ENCODE data around the gene GNG12. TPM values are rescaled to one million over a fixed set of nuclear protein-coding genes. Genes with fewer than 3 reads are reported as not detected.

The GNG12 gene
- total RNA-seq, 1 experiment from 2014 or later = 14.3 TPM

GRCh38 chr1:67838180-67838910 lies 5.1 kb upstream of the GNG12 start:
- no peak overlapping the region; a peak in 1 of 5 replicates for H3K4me3 Mint-ChIP-seq
- no peaks in the 10 kb centered on the region for H3K9me3 Mint-ChIP-seq
- H3T11ph ChIP-seq (ENCODE audit: low read length) = no peak overlapping the region
- H2BK120ac ChIP-seq (ENCODE audit: low read depth, low read length, poor library complexity, severe bottlenecking) = no peak overlapping the region
- H3K9ac ChIP-seq (ENCODE audit: extremely low read depth, insufficient read length, low read length) = no peak overlapping the region
- H4K20me1 ChIP-seq (ENCODE audit: control insufficient read depth, insufficient read depth, insufficient read length) = no peaks in the 10 kb centered on the region
- H3K4me1 ChIP-seq (ENCODE audit: insufficient read depth, low read length) = peaks cover 11% of the 10 kb centered on the region; the same call in 1 of the 2 replicates
- H4K91ac ChIP-seq (ENCODE audit: insufficient read length, low read depth, low read length) = no peak overlapping the region
- H3K4me1 Mint-ChIP-seq = peaks cover 54 to 75% of the 10 kb centered on the region in 2 experiments
- H2AFZ ChIP-seq (ENCODE audit: low read length) = no peak overlapping the region
- no peaks in the 10 kb centered on the region for H3K36me3 Mint-ChIP-seq (ENCODE audit: insufficient read depth in 1 of 3, low read depth in 3 of 3)
- peak overlapping the region in 1 of 3 experiments; percentile 19; a peak in 1 of 7 replicates for H3K27ac Mint-ChIP-seq
- no peaks in the 10 kb centered on the region for H3K9me3 ChIP-seq (ENCODE audit: control insufficient read depth, low read depth, low read length)
- H4K5ac ChIP-seq (ENCODE audit: insufficient read length, low read depth, low read length) = no peak overlapping the region
- H3K4ac ChIP-seq (ENCODE audit: low read depth, low read length) = no peak overlapping the region
- H3K56ac ChIP-seq (ENCODE audit: insufficient read length, low read depth, low read length) = no peak overlapping the region
- H3K27me3 ChIP-seq (ENCODE audit: insufficient read depth, low read length) = peaks cover 4% of the 10 kb centered on the region
- WGBS (ENCODE audit: extremely low coverage, insufficient read length, low lambda C conversion rate) = no CpG with 5 or more reads among the region's 5 CpGs
- no peak overlapping the region for H2BK12ac ChIP-seq (ENCODE audit: insufficient read length, low read depth, low read length)
- H3K18ac ChIP-seq (ENCODE audit: insufficient read length, low read depth, low read length) = no peak overlapping the region
- no peaks in the 10 kb centered on the region for H3K79me1 ChIP-seq (ENCODE audit: insufficient read depth, low read depth, low read length, poor library complexity, severe bottlenecking)
- H3K27me3 Mint-ChIP-seq (ENCODE audit: low read depth) = peaks cover 21% of the 10 kb centered on the region
- H3K4me2 ChIP-seq (ENCODE audit: insufficient read depth, insufficient read length, low read length) = no peak overlapping the region
- TF ChIP-seq CTCF (conservative IDR thresholded peaks at IDR 0.05) = no peak
- DNase-seq = no peak
- H3K27ac ChIP-seq (ENCODE audit: insufficient read length, low read depth, low read length) = no peak overlapping the region
- H3K23ac ChIP-seq (ENCODE audit: insufficient read length, low read depth, low read length) = no peak overlapping the region
- no peak overlapping the region for H4K8ac ChIP-seq (replicated peaks; ENCODE audit: insufficient read length, low read depth, low read length)
- no peak overlapping the region for H3K14ac ChIP-seq (ENCODE audit: insufficient read depth, low read length)
- H3K23me2 ChIP-seq (ENCODE audit: insufficient read length, low read depth, low read length, poor library complexity, severe bottlenecking) = peaks cover 3% of the 10 kb centered on the region
- no peak overlapping the region for H2AK5ac ChIP-seq (ENCODE audit: insufficient read length, low read length)
- no peak overlapping the region for H2BK15ac ChIP-seq (ENCODE audit: low read depth, low read length)
- H2BK20ac ChIP-seq (ENCODE audit: low read depth, low read length, poor library complexity, severe bottlenecking) = no peak overlapping the region
- H3K79me2 ChIP-seq (ENCODE audit: insufficient read depth, low read length) = no peaks in the 10 kb centered on the region
- H2BK5ac ChIP-seq (ENCODE audit: insufficient read length, low read length) = no peak overlapping the region

Data from H9 (cell line).